ENCODE measurements around the gene CYP4F8.

CYP4F8 gene, protein sequence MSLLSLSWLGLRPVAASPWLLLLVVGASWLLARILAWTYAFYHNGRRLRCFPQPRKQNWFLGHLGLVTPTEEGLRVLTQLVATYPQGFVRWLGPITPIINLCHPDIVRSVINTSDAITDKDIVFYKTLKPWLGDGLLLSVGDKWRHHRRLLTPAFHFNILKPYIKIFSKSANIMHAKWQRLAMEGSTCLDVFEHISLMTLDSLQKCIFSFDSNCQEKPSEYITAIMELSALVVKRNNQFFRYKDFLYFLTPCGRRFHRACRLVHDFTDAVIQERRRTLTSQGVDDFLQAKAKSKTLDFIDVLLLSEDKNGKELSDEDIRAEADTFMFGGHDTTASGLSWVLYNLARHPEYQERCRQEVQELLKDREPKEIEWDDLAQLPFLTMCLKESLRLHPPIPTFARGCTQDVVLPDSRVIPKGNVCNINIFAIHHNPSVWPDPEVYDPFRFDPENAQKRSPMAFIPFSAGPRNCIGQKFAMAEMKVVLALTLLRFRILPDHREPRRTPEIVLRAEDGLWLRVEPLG

DNA sequence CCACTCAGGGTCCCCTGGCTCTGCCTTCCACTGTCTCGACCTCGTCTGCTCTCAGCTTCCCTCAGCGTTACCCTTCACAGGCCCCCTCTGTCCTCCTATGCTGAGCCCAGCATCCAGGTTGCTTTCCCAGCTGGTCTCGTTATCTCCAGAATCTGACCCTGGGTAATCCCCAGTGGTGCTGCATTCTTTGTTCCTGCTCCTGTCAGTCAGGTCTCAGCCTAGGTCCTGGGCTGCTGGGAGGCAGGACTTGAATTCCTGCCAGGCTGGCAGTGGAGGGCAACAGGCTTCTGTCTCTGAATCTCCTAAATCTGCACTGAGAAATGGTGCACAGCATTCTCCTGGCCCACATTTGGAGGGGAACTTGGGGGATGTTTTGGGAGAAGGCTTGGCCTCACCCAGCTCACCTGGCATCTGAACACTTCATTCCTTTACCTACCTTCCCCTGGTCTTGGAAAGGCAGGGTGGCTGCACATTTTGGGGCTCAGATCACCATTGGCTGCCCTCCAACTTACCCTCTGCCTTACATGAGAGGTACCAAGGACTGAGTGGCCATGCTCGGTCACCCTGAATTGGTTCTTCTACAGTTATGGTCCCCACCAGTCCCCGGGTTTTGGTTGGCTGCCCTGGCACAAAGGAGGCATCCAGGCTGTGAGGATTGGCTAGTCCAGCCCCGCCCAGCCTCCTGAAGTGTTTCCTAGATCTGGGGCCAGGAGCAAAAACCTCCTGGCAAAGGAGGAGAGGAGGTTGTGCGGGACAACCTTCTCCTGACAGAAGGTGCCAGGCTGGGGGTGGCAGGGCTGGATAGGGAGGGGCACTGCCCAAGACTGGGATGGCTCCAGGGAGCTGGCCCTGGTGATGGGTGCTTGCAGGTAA lies at the start of gene CYP4F8:
Gene CYP4F8 (plus strand): TSS at position 712 of the 873 bp plus-strand sequence. CDS start 399 bp downstream, outside the sequence.
- TF ChIP-seq CTCF (conservative IDR thresholded peaks at IDR 0.05) (no peak), ZFX (IDR thresholded peaks at IDR 0.05) (no peak)
- H3K27ac ChIP-seq: peak within 1 kb of the TSS; percentile 39

DNA sequence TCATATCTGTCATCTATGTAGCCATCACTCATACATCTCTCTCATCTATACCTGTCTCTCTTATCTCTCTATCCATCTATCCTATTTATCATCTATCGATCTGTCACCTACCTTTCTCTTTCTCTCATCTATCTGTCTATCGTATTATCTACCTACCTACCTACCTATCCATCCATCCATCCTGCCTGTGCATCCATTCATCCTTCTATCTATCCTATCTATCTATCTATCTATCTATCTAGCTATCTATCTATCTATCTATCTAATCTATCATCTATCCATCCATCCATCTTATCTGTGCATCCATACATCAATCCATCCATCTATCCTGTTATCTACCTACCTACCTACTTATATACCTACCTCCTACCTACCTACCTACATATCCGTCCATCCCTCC lies 44.6 kb upstream of the CYP4F8 start:
- no peak overlapping the region for H3K27ac ChIP-seq
- TF ChIP-seq ZFX (IDR thresholded peaks at IDR 0.05) (no peak), CTCF (conservative IDR thresholded peaks at IDR 0.05) (no peak)

- no peak overlapping the region for H3K27ac ChIP-seq
These were observed 39.6 kb upstream of the CYP4F8 start for GRCh38 chr19:15575406-15575805.

GRCh38 chr19:15576526-15577156 lies 38.4 kb upstream of the CYP4F8 start:
- H3K27ac ChIP-seq: no peak overlapping the region
- no peak for TF ChIP-seq ZFX (IDR thresholded peaks at IDR 0.05)
- TF ChIP-seq CTCF (conservative IDR thresholded peaks at IDR 0.05): no peak

More at GRCh38 chr19:15575406-15575805, 39.6 kb upstream of the CYP4F8 start:
- TF ChIP-seq ZFX (IDR thresholded peaks at IDR 0.05): no peak
- TF ChIP-seq CTCF (conservative IDR thresholded peaks at IDR 0.05): no peak

- TF ChIP-seq CTCF (conservative IDR thresholded peaks at IDR 0.05) (no peak), ZFX (IDR thresholded peaks at IDR 0.05) (no peak)
- H3K27ac ChIP-seq: no peak overlapping the region
These were observed 37.7 kb upstream of the CYP4F8 start for GRCh38 chr19:15577184-15577771.

- H3K27ac ChIP-seq: no peak overlapping the region
- TF ChIP-seq ZFX (IDR thresholded peaks at IDR 0.05) (no peak), CTCF (conservative IDR thresholded peaks at IDR 0.05) (no peak)
These were observed 31.7 kb upstream of the CYP4F8 start for GRCh38 chr19:15583346-15583745.

All from C4-2B (cell line).